ENCODE results near the gene ATP6V0A4.

DNA sequence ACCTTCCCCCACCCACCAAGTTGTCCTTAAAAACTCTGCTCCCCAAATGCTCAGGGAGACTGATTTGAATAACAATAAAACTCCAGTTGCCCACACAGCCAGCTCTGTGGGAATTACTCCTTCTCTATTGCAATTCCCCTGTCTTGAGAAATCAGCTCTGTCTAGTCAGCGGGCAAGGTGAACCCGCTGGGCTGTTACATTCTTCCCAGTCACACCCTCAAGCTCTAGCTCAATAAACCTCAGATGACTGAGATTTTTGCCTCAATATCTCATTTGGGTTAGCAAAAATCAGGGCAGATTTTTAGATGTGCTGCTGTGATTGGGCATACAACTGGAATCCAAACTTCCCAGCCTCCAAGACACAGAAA, 129.8 kb downstream of the ATP6V0A4 start:
- TF ChIP-seq POLR2A (IDR thresholded peaks at IDR 0.05) (no peak), EP300 (IDR thresholded peaks at IDR 0.05) (no peak), POLR2AphosphoS5 (IDR thresholded peaks at IDR 0.05) (no peak)
- TF ChIP-seq, protein P1, sequence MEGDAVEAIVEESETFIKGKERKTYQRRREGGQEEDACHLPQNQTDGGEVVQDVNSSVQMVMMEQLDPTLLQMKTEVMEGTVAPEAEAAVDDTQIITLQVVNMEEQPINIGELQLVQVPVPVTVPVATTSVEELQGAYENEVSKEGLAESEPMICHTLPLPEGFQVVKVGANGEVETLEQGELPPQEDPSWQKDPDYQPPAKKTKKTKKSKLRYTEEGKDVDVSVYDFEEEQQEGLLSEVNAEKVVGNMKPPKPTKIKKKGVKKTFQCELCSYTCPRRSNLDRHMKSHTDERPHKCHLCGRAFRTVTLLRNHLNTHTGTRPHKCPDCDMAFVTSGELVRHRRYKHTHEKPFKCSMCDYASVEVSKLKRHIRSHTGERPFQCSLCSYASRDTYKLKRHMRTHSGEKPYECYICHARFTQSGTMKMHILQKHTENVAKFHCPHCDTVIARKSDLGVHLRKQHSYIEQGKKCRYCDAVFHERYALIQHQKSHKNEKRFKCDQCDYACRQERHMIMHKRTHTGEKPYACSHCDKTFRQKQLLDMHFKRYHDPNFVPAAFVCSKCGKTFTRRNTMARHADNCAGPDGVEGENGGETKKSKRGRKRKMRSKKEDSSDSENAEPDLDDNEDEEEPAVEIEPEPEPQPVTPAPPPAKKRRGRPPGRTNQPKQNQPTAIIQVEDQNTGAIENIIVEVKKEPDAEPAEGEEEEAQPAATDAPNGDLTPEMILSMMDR (IDR thresholded peaks at IDR 0.05): no peak

Measured in upper lobe of left lung (tissue), 4 donors.